GOT3 (cell line): ENCODE data around the gene GPC6.

Source experiments
- DNase-seq: peaks from one replicate; lab custom pipeline; 2025; ENCODE audit warnings: mixed read lengths; lab: John Stamatoyannopoulos, UW

The GPC6 gene

DNA sequence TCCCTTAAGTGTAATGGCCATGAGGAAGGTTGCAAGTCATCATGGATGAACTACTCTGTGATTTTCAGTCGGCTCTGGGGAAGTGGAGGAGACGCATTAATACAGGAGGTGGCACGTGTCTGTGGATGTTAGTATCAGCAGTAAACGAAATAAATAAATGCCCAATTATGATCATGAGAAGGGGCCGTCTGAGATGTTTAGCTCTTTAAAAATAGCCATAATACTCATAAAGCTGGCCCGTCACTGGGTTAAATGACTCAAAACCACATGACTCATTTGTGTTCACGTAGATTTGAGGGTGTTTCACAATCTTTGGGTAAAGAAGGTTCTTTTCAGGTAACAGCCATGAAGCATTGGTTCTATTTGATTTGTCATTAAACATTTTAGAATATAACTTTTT lies 620.6 kb downstream of the GPC6 start:
- DNase-seq: no peak

GRCh38 chr13:93848247-93848646 lies 621.6 kb downstream of the GPC6 start:
- DNase-seq: no peak

DNA sequence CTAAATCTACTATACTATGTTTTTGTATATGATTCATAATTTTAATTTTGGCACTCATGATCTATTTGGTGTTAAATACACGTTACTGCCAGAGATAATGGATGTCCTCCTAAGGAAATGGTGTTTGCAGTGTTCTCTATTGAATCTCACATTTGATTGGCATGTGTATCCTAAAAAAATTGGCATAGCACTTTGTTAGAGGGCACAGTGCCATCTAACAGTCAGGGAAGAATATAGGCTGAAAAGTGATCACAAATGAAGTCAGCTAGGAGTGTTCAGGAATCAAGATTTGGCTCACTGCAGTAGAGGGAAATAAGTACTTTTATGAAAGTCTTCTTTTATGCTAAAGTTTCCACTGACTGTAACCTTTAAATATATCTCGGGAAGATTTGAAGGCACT lies 624.6 kb downstream of the GPC6 start:
- DNase-seq: no peak

DNA sequence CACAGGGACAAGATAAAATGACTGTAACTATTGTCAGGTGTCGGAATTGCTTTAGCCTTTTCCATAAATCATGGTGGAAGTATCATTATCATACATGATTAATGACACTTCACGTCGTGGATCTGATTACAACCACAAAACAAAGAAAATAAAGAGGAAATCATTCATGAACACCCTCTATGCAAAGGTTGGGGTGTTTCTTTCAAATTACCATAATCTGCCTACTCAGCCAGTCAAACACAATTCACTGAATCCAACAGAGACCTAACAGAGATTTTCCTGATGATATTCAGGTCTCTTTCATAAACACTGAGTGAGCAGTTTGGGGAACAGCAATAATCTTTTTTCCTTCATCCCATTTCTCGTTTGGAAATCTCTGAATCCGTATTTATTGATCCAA lies 627.3 kb downstream of the GPC6 start:
- DNase-seq: no peak

- no peak for DNase-seq
These were observed 630.5 kb downstream of the GPC6 start for GRCh38 chr13:93857126-93857525.

- DNase-seq: no peak
These were observed 633.1 kb downstream of the GPC6 start for GRCh38 chr13:93859716-93860115.

GRCh38 chr13:93861818-93862217 lies 635.2 kb downstream of the GPC6 start:
- DNase-seq: no peak

DNA sequence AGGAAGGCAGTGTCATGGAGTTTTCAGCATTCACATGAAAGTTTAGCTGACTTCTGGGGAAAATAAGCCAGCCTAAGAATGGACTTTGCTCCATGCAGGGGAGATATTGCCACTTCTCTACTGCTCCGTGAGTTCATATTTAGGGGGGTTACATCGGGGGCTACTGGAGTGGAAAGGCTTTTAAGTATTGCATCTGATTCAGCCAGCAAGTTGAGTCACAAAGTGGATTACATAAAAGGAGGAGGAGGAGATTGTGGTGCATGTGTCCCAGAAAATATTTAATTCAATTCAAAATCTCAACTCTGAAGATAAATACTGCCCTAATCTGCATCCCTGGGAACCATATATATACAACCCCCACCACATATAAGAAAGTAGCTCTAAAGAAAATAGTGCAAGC lies 635.7 kb downstream of the GPC6 start:
- no peak for DNase-seq

GRCh38 chr13:93865235-93865634 lies 638.6 kb downstream of the GPC6 start:
- no peak for DNase-seq

- DNase-seq: no peak
These were observed 640.9 kb downstream of the GPC6 start for GRCh38 chr13:93867481-93867880.

DNA sequence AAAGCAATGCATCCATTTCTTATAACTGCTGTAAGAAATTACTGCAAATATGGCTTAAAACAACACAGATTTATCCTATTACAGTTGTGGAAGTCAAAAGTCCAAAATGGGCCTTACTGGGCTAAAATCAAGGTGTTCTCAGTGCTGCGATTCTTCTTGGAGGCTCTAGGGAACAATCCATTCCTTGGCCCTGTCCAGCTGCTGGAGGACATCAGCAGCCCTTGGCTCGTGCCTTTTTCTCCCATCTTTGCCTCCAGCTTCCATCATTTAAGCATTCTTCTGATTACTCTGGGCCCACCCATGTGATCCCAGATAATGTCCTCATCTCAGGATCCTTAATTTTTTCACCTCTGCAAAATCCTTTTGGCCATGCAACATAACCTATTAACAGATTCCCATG lies 645.8 kb downstream of the GPC6 start:
- DNase-seq: no peak

DNA sequence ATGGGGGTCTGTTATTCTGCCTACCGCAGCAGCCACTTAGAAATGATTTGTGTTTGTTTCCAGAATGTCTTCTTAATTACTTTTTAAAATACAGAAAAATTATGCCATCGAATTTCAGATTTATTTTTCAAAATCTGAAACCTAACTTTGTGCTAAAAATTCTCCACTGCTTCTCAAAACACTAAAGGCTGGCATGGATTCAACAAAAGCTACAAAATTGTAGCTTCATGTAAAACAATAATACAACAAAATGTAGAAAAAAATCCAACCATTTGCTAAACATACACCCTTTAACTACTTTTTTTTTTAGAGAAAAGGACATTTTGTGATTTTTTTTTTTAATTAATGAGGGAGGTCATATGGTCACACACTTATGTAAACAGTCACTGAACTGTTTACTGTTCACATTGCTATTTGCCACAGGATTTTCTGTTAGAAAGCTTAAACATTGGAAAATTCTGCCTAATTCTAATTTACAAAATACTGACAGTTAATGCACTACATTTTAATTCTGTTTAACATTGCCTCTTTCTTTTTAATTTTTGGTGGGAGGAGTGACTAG lies 646.3 kb downstream of the GPC6 start:
- no peak for DNase-seq

DNA sequence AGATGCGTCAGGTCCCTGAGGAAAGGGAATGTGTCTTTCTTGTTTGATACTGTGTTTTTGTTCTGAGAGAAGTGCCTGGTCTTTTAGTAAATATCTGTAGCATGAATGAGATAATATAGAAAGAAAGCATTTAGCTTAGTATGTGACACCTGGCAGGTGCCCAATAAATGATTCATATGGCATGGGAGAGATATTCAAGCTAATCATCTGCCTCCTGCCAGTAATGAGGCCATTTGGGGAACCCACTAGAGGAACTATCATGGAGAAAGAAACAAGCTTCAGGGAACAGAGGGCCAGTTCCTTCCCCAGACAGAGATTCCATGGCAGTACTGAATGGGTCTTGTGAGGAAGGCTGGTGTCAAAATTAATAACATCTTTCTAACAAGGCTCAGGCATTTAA lies 648.9 kb downstream of the GPC6 start:
- DNase-seq: no peak

DNA sequence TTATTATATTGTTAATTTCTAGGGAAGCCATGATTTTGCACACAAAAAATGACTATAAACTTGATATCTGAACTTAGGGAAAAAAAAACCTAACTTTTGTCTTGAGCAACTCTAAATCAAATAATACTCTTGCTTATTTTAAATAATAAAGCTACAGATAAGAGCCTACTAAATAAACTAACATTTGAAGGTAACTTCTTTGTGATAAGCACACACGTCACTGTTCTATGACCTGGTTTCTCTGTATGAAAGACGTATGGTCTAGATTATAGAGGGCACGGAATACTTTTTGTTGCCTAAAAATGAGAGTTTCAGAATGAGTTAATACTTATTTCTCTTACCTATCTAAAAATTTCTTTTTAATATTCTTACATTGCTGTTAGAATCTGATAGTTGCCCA lies 649.6 kb downstream of the GPC6 start:
- DNase-seq: no peak

DNA sequence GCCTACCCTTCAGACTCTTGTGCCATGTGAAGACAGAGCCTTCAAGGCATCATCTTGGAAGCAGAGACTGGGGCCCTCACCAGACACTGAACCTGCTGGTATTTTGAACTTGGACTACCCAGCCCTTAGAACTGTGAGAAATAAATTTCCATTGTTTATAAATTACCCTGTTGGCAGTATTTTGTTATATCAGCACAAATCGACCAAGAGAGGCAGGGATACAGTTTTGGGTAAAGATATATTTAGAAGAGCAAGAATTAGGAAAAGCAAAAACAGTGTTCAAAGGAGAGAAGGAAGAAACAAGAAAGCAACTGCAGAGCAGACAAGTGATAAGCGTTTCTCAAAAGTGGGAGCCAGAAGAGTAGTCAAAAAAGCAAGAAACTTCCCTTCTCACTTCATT lies 652.1 kb downstream of the GPC6 start:
- DNase-seq: no peak

- DNase-seq: no peak
These were observed 654.8 kb downstream of the GPC6 start for GRCh38 chr13:93881411-93881810.

DNA sequence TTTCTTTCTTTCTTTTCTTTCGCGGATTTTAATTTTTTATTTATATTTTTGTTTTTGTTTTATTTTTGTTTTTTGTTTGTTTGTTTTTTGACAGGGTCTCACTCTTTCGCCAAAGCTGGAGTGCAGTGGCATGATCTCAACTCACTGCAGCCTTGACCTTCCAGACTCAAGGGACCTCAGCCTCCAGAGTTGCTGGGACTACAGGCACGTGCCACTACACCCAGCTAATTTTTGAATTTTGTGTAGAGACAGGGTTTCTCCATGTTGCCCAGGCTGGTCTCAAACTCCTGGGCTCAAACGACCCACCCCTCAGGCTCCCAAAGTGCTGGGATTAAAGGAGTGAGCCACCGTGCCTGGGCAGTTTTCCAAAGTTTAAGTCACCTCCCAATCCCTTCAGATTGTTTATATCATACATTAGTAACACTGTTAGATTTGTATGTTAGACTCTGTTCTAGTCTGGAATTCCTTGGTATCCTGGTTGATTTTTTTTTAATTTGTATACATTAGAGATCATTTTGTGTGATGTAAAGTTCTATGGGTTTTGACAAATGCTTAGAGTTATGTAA lies 655.6 kb downstream of the GPC6 start:
- no peak for DNase-seq

DNA sequence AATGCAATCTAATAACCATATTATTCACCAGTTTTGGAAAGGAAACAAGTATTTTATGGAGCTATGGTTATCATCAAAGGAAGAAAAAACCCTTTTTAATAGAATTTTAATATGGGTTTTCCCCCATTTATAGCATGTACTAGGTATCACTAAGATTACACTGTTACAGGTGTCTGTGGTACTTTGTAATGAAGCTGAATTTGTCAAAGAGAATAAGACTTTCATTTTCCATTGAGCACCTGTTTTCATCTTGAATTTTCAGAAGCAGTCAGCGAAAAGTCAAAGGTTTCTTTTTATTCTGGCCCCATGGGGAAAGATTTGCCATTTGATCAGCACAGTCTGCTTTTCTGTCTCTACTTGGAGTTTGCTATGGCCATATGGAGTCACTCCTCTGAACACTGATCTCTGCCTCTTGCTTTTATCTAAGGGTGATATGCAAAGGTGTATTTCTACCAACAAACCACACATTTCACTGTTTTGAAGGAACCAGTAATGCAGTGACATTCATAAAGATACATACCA lies 662.9 kb downstream of the GPC6 start:
- DNase-seq: no peak

GRCh38 chr13:93899981-93900380 lies 673.4 kb downstream of the GPC6 start:
- no peak for DNase-seq

GRCh38 chr13:93900731-93901130 lies 674.1 kb downstream of the GPC6 start:
- DNase-seq: no peak

DNA sequence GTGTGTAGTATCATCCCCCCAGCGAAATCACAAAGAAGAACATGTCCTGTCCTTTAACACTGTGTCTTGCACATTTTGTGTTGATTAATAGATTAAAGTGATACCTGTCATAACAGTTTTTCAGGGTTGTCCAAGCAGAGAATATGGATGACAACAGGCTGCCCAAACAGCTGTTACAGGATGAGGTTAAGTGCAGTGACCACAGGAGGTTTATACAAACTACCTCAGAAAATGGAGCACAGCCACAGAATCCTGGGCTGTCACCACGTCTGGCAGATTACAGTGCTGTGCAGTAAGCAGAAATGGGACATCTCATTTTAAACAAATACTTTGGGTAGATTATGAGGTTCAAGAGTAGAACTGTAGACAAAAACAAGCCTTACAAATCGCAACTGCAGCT lies 677.3 kb downstream of the GPC6 start:
- DNase-seq: no peak

GRCh38 chr13:93915269-93915809 lies 688.7 kb downstream of the GPC6 start:
- no peak for DNase-seq

DNA sequence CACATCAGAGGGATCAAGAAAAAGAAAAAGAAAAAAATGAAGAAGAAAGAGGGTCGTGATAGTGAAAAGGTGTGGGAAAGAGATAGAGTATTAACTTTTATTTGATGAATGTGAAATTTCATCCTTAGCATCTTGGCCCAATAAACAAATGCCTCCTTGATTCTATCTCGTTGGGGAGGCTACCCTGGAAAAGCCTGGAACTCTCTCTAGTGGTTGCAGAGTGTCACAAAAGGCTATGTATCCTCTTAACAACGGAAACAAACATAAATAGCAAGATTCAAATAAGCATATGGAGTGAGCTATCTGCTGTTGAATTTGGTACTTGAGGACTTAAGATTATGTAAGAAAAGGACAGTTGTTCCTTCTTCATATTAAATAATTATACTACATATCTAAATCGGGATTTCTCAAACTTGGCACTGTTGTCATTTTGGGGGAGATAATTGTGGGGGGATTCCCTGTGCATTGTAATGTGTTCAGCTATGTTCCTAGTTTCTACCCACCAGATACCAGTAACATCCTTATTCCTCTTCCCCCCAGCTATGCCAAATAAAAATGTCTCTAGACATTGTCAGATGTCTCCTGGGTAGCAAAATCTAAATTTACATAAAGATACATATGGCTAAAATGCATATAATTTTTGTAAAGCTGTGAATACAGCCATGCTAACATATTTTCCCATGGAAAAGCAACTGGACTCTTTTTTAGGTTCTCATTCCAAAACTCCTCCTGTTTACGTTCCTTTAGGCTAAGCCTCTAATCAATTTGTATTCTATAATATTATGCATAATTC lies 695.7 kb downstream of the GPC6 start:
- no peak for DNase-seq
